ENCODE measurements around the gene DKK3.

Gene DKK3

GRCh38 chr11:11973866-11974265 lies 34.6 kb downstream of the DKK3 start:
- Histone ChIP-seq H3K4me1 (ENCODE audit: insufficient read depth, poor library complexity, severe bottlenecking) (peaks cover 34% of the 10 kb centered on the region), H3K27ac (ENCODE audit: poor library complexity, severe bottlenecking) (no peak overlapping the region), H3K36me3 (ENCODE audit: low read depth) (peaks cover 29% of the 10 kb centered on the region)

GRCh38 chr11:11973361-11973800 lies 35.0 kb downstream of the DKK3 start:
- ATAC-seq (ENCODE audit: low read depth) (no peak), DNase-seq (ENCODE audit: low spot score) (no peak)
- Histone ChIP-seq H3K4me1 (ENCODE audit: insufficient read depth, poor library complexity, severe bottlenecking) (peaks cover 33% of the 10 kb centered on the region), H3K27me3 (ENCODE audit: insufficient read depth, poor library complexity, severe bottlenecking) (no peaks in the 10 kb centered on the region), H3K9me3 (ENCODE audit: severe bottlenecking) (no peaks in the 10 kb centered on the region), H3K4me3 (ENCODE audit: severe bottlenecking) (no peak overlapping the region), H3K36me3 (ENCODE audit: low read depth) (peaks cover 24% of the 10 kb centered on the region), H3K27ac (ENCODE audit: poor library complexity, severe bottlenecking) (no peak overlapping the region)
- TF ChIP-seq CTCF (IDR thresholded peaks at IDR 0.05; ENCODE audit: poor library complexity, severe bottlenecking): no peak

More at GRCh38 chr11:11973866-11974265, 34.6 kb downstream of the DKK3 start:
- Histone ChIP-seq H3K4me3 (ENCODE audit: severe bottlenecking) (no peak overlapping the region), H3K27me3 (ENCODE audit: insufficient read depth, poor library complexity, severe bottlenecking) (no peaks in the 10 kb centered on the region), H3K9me3 (ENCODE audit: severe bottlenecking) (no peaks in the 10 kb centered on the region)
- no peak for TF ChIP-seq CTCF (IDR thresholded peaks at IDR 0.05; ENCODE audit: poor library complexity, severe bottlenecking)
- DNase-seq (ENCODE audit: low spot score): no peak
- ATAC-seq (ENCODE audit: low read depth): no peak

- DNase-seq (ENCODE audit: low spot score): no peak
- ATAC-seq (ENCODE audit: low read depth): no peak
- peaks cover 28% of the 10 kb centered on the region for H3K4me1 ChIP-seq (ENCODE audit: insufficient read depth, poor library complexity, severe bottlenecking)
- H3K27me3 ChIP-seq (ENCODE audit: insufficient read depth, poor library complexity, severe bottlenecking): no peaks in the 10 kb centered on the region
- peaks cover 27% of the 10 kb centered on the region for H3K36me3 ChIP-seq (ENCODE audit: low read depth)
- no peak overlapping the region for H3K4me3 ChIP-seq (ENCODE audit: severe bottlenecking)
- TF ChIP-seq CTCF (IDR thresholded peaks at IDR 0.05; ENCODE audit: poor library complexity, severe bottlenecking): no peak
- H3K9me3 ChIP-seq (ENCODE audit: severe bottlenecking): no peaks in the 10 kb centered on the region
- no peak overlapping the region for H3K27ac ChIP-seq (ENCODE audit: poor library complexity, severe bottlenecking)
Observed at GRCh38 chr11:11972730-11973341, 35.6 kb downstream of the DKK3 start.

GRCh38 chr11:11971906-11972547 lies 36.4 kb downstream of the DKK3 start:
- ATAC-seq (ENCODE audit: low read depth) (no peak), DNase-seq (ENCODE audit: low spot score) (no peak)
- Histone ChIP-seq H3K4me1 (ENCODE audit: insufficient read depth, poor library complexity, severe bottlenecking) (peaks cover 21% of the 10 kb centered on the region), H3K4me3 (ENCODE audit: severe bottlenecking) (no peak overlapping the region), H3K27me3 (ENCODE audit: insufficient read depth, poor library complexity, severe bottlenecking) (no peaks in the 10 kb centered on the region), H3K27ac (ENCODE audit: poor library complexity, severe bottlenecking) (no peak overlapping the region), H3K36me3 (ENCODE audit: low read depth) (peaks cover 28% of the 10 kb centered on the region), H3K9me3 (ENCODE audit: severe bottlenecking) (no peaks in the 10 kb centered on the region)
- TF ChIP-seq CTCF (IDR thresholded peaks at IDR 0.05; ENCODE audit: poor library complexity, severe bottlenecking): no peak

GRCh38 chr11:11970556-11970955 lies 37.9 kb downstream of the DKK3 start:
- no peaks in the 10 kb centered on the region for H3K9me3 ChIP-seq (ENCODE audit: severe bottlenecking)
- H3K27me3 ChIP-seq (ENCODE audit: insufficient read depth, poor library complexity, severe bottlenecking): no peaks in the 10 kb centered on the region
- peaks cover 33% of the 10 kb centered on the region for H3K36me3 ChIP-seq (ENCODE audit: low read depth)
- peaks cover 7% of the 10 kb centered on the region for H3K4me1 ChIP-seq (ENCODE audit: insufficient read depth, poor library complexity, severe bottlenecking)
- H3K4me3 ChIP-seq (ENCODE audit: severe bottlenecking): no peak overlapping the region
- TF ChIP-seq CTCF (IDR thresholded peaks at IDR 0.05; ENCODE audit: poor library complexity, severe bottlenecking): no peak
- ATAC-seq (ENCODE audit: low read depth): no peak
- DNase-seq (ENCODE audit: low spot score): no peak
- H3K27ac ChIP-seq (ENCODE audit: poor library complexity, severe bottlenecking): no peak overlapping the region

All from RWPE2 (cell line).